NCI-H2107 (cell line): ENCODE data around the gene IL1RAPL1.

ENCODE experiments used
- DNase-seq: peaks from one replicate; lab custom pipeline; 2025; lab: John Stamatoyannopoulos, UW

The IL1RAPL1 gene

DNA sequence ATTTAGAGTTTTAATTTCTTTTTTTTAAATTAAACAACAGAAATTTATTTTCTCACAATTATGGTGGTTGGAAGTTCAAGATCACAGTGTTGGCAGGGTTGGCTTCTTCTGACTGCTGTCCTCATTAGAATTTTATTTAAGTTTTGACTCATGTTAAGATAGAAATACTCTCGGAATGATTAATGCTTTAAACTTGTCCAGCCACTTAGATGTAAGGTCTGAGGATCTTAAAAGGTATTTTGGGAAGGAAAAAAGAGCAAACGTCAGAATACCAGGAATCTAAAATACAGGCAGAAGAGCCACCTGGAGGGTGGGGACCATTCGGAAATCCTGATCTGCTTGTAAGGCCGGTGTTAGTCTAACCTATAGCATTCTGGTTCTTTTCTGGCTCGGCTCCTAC is 1205.1 kb downstream of the IL1RAPL1 start:
- no peak for DNase-seq

DNA sequence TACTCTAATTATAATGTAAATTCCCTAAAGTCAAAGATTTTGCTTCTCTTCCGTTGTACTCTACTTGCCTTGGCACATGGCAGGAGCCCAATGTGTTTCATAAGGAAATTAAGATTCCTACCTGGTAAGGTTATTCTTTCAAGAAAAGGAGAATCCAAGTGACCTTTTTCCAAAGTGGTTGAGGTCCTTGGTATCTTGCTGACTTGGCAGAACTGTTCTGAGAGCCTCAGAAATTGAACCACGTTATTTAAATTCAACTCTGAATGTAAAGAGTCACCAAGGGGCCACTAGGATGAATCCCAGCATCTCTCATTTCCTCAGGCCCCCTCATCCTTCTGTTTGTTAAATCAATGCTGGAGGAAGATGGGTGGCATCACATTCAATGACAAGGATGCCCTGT is 1209.9 kb downstream of the IL1RAPL1 start:
- no peak for DNase-seq

DNA sequence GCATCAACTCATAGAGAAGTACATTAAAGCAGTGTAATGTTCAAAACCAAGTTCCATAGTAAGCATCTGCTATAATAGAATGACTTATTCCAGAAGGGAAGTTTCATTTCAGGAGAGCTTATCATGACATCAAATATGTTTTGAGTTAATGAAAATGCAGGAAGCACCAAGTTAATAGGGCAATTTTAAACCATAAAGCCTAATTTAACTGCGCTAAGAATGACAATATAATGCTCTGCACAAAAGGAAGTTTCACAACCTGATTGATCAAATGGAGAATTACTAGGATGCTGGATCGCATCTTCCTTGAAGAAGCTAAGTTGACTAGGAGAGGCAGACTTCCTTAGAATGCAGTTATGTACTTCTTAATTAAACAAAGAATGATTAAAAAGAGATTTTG is 1211.2 kb downstream of the IL1RAPL1 start:
- DNase-seq = no peak

DNA sequence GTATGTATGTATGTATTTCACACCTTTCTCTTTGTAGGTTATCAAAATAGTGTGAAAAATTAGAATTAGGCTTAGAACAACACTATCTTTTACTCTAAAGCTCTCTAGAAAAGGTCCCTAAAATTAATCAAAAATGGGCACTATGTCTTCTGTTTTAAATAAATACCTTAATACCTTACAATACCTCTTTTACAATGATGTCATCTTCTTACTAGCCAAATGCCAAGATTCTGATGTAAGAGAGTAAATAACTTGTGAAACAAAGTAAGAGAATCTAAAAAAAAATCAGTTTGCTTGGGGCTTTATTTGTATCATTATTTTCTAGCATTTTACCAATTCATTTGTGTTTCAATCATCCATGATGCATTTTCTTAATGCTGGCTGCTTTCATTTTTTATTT is 1225.9 kb downstream of the IL1RAPL1 start:
- DNase-seq = no peak

DNA sequence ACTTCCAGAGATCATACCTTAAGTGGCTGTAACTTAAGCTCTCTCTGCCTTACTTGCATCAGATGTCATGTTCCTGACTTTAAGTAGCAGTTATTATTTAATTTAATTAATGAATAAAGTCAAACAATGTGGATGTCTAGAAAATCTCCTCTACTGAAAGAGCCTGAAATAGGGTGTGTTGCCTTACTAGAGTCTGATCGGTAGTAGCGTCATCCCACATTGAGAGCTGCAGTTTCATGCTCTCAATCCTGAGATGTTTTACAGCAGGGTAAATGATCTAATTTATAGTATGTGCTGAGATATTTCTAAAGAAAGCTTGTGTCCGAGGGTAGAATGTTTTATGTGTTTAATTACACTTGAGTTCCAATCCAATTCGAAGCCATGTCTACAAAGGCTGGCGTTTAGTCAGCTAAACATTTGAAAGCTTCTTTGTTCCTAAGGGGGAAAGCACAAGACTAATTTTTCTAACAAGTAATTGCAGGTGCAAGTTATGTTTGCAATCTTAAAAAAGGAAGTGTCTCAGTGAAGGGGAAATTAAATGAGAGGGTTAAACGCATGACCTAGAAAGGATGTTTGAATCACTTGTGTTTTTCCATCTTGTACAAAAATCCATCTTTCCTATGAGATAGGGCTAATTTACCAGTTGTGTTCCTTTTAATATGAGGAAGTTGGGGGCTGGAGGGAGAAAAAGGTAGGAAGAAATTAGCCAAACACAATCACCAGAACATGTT is 1237.1 kb downstream of the IL1RAPL1 start:
- DNase-seq = no peak

DNA sequence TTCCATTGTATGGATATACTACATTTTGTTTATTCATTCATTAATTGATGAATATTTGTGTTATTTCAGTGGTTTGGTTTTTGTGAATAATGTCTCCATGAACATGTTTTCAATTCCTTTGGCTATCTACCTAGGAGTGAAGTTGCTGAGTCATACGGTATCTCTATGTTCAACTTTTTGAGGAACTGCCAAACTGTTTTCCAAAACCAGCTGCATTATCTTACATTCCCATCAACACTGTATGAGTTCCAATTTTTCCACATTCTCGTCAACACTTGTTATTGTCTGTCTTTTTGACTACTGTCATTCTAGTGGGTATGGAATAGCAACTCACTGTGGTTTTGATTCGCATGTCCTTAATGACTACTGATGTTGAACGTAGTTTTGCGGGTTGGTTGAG is 1239.5 kb downstream of the IL1RAPL1 start:
- no peak for DNase-seq

DNA sequence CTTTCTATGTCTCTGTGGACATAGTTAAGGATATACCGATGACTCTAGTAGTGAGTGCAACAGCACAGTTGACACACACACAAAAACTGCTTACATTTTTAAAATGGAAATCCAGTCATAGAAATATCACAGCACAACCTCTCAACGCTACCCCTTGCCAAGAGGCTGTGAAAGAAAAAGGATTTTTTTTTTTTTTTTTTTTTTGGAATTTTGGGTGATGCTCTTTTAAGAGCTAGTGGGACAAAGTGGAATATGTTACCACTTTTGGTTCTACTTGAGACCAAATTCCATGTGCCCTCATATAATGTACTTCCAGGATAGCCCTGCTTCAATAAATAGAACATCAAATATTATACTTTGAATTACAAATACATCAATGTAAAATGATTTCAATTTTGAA is 1247.1 kb downstream of the IL1RAPL1 start:
- DNase-seq = no peak

DNA sequence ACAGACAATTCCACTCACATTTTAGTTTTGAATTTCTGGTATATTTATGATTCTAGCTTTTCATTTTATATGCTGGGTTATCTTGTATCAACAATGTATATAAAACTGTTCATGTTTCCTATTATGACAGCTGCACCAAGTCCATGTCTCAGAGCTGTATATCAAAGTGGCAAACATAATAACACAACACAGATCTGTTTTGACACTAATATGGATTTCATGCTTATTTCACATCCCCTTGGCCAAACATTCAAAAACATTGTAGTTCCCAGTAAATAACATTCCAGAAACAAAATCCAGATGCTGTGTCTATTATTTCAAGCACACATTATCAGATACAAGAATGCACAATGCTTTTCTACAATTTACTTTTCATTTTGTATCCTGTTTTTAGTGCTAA is 1247.5 kb downstream of the IL1RAPL1 start:
- DNase-seq = no peak

DNA sequence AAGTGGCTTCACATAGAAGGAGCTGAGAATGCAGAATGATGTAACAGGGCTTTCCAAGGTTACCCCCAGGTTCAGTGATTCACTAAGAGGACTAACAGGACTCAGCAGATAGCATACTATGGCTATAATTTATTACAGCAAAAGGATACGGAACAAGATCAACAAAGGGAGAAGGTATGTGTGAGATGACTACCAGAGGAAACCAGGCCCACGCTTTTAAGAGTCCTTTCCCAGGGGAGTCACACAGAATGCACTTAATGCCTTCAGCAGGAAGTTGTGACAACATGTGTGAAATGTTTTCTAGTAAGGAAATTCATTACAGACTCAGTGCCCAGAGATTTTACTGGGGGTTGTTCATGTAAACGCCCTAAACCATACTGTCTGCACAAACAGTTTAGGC is 1254.5 kb downstream of the IL1RAPL1 start:
- DNase-seq = no peak

DNA sequence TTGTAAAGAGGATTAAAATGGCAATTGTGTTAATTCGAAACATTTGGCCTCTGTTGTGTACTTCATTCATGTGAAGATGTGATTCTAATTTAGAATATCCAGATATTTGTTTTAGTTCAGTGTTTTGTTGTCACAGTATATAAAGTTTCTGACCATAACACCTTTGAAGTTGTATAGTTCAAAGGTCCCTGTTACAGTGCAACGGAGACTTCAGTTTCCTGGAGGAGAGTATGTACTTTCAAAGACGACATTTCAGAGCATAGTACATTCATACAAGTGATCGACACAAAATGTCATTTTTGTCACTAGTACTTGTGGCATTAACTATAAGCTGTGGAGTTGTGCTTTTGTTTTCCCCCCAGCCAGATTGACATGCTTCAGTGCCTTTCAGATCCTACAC is 1255.3 kb downstream of the IL1RAPL1 start:
- no peak for DNase-seq

DNA sequence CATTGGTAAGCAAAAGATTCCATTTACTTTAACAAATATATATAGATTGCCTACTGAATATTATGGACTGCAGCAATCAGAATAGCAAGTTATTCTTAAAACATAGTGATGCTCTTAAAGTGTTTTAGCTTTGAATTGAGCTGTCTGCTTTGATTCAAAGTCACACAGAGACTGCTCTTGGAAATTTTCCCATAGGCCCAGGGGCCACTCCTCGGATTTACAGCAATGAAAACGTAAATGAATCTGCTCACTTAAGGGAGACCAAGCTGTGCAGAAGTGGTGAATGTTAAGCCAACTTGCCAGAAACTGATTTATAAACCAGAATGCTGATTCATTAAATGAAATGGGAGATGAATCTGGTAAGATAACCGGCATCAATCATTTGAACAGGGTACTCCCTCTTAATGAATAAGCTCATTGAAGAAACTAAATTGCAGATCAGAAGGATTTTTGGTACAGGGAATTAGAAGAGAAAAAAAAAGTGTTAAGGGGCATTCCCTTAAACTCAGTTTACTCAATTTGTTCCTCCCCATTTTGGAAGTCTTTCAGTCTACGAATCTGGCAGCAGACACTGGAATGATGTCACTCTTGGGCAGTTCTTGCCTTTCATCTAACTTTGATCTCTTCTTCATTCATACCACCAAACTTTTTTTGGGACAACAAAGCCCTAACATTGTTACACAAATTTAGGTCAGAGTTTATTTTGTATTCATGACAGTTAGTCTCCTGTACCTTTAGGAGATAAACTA is 1264.8 kb downstream of the IL1RAPL1 start:
- DNase-seq = no peak

DNA sequence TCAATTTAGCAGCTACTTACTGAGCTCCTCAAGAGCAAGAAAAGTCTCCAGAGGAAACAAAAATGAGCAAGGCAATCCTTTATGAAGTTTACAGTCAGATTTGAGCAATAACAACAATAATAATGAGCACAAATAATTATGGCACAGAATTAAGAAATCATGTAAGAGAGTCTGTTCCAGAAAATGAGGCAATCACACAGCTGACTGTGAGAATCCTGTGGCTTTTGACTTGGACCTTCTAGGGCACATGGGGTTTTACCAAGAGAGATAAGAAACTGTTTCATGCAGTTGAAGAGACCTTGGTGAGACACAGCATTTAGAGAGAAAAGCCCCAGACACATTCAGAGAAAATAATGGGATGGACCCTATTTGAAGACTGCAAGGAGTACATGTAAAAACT is 1265.5 kb downstream of the IL1RAPL1 start:
- no peak for DNase-seq

DNA sequence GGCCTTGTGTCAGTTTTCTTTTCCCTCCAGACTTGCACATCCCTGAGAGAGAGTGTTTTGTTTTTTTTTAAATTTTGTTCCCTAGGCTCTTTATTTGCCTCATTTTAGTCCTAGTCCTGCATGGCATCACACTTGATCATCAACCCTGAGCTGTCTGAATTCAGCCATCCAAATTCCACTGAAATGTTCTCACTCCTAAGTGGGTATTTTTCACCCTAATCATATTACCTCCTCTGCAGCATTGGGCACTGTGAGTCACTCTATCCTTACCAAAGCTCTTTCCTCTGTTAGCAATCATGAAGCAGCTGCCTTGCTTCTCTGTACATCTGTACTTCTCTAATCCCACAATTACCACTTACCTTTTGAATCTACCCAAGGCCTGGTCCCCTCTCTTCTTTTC is 1271.5 kb downstream of the IL1RAPL1 start:
- DNase-seq = no peak

DNA sequence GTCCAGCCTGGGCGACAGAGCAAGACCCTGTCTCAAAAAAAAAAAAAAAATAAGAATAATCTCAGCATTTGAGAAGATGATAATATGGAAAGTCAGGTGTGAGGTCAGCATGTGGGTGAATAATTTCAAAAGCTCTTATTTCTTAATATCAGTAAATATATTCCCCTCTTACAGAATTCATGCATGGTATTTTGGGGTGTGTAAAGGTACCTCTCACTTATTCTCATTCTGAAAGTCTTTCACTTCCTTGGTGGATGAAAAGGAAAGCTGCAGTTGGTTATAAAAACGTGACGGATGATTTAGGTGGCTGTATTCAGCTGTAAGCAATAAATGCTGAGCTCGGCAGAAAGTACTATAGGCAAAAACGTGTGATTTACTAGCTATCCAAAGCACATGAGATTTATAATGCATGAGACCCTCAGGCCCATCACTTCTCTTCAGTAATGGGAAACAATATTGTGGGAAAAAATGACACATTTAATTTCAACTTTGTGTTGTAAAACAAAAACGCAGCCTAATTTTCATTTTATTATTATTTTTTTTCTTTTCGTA is 1275.0 kb downstream of the IL1RAPL1 start:
- no peak for DNase-seq

DNA sequence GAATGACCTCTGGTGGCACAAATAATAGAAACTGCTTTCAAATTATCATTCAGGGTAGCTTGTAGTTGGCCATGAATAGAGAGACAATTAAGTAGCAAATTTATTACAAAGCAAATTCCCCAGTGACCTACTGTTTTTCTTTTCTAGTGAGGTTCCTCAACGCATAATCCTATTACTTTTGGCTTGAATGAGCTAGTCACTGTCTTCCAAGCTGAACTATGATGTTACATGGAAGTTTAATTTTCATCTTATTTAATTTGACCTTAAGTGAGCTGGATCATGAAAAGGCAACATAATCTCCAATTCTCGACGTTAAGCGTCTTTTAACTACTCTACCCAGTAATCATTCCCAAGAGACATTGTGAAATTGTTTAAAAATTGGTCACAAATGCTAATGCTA is 1280.7 kb downstream of the IL1RAPL1 start:
- no peak for DNase-seq

DNA sequence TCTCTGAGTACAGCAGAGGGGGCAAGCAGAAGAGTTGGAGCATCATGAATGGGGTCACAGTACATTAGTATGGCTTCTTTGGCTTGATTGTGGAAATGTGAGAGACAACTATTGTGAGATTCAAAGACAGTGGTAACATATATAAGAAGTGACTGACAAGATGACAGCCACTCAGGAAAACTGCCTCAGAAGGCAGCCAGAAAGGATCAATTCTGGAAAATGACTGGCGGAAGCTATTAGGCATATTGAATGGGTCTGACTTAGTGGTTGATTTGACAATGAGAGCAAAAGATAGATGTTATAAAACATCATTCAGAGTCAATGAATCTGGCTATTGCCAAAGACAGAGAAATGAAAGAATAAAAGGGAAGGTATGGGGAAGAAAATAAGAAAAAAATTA is 1282.6 kb downstream of the IL1RAPL1 start:
- no peak for DNase-seq

DNA sequence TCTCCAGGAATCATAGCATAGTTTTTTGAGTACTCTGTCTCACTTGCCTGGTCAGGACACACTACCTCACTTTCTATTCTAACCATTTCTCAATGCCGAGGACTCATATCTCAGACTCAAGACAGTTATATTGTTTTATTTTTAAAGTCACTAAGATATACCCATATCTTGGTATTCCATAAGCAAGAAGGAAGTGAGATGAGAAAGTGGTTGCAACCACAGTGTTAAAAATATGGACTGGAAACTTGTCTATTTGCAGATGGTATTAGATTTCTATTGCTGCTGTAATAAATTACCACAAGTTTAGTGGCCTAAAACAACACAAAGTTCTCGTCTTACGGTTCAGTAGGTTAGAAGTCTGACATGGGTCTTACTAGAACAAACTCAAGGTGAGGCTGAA is 1283.4 kb downstream of the IL1RAPL1 start:
- no peak for DNase-seq

DNA sequence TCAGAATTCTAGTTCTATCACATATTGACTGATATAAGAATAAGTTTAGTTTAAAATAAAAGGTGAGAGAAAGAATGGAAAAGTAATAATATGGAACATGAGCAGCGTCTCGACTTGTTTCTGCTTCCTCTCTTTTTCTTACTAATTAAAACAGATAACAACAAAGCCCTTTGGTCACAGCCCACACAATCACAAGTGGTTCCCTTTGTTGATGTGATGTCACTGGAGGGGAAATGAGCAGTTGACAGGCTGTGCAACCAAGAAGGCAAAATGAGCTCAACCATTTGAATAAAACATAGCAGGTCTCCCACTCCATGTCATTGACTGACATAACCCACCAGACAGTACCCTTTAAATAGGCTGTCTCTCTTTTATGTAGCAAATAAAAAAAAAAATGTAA is 1285.6 kb downstream of the IL1RAPL1 start:
- DNase-seq = no peak

DNA sequence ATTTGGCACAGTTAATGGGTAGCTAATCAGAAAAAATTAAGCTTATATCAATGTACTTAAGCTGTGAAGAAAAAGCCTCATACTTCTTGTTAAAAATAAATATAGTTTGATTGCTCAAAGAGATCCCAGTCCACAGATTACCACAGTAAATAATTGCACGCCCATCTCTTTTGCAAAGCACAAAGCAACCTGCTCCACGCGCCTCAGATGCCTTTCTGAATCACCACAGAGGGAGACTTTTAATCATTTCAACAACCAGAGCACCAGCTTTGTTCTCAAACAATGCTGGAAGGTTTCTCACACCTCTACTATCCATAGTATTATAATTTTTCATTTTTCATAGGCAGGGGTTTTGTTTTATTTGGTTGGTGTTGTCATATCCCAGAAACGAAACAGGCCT is 1289.5 kb downstream of the IL1RAPL1 start:
- no peak for DNase-seq

DNA sequence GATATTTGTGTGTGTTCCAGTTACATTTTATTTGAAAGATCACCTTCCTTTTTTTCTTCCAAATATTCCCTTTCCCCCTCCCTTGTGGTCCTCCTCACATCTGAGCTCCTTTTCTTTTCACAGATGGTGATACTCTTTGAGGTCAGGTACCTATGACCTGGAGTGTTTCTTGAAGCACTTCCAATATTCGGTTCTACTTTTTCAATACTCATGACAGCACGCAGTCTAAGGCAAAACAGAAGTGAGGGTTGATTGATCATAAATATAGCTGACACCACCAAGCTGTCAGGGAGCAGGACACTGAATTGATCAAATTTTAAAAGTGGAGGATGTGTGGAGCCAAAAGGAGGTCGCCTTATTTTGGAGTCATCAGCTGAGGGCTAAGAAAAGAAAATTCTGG is 1293.7 kb downstream of the IL1RAPL1 start:
- DNase-seq = no peak

DNA sequence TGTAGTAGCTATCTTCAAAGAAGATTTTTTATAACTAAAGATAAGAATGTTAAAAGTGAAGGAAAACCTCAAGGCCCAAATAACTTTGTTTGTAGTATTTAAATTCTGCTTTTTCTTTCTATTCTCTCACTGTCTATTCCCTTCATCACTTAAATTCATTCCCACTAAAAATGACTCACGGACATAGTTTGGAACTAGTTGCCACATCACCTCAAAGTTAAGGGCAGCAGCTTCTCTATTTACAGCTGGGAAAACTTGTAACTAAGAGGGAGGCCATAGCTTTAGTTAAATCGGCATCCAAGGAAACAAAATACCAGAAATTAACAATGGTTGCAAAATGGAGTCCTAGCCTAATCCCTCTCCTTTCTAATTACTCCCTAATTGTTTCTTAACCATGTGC is 1302.8 kb downstream of the IL1RAPL1 start:
- DNase-seq = no peak

DNA sequence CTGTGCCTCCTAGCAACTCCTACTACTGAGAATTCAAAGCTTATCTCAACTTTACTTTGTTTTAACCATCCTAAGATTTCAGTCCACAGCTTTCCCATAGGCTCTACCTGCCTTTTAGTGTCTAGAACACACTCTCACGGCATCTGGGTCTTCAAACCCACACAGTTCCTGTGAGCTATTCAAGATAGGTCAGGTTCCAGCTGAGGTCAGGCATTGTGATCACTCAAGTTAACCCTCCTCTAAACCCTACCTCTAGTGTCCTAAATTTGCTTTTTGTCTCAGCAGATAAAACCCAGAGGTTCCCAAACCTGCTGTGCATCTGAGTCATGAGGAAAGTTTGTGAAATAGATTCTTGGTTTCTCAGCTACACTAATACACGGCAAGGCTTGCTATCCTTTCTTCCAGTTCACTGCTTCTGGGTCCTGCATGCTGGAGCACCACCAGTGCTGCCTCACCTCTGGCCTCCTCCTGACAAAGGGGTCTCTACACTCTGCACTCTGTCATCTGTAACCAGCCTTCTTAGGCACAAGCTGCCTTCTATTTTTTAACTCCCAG is 1303.5 kb downstream of the IL1RAPL1 start:
- DNase-seq = no peak

DNA sequence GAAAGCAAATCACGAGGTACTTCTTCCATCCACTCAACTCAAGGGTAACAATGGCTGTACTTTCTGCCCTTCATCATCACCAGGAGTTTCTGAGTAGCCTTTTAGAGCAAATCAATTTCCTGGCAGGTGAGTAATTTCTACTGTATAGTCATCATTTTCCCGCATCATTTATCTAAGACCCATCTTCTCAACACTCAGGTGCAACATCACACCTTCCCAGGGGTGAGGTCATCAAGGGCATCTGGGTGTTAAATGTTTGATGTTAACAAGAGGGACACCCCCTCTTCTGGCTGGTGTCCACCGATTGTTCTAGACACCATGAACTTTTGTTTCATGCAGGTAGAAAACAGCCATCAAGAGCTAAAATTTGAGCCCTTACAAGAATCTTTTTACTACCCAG is 1314.8 kb downstream of the IL1RAPL1 start:
- no peak for DNase-seq
